GM12873 (cell line): ENCODE results near the gene CKB.

Experiments used
- CTCF ChIP-seq: IDR thresholded peaks from 2 replicates; pipeline ENCODE4 v1.5.1; 2012; ENCODE audit warnings: low read depth, mild to moderate bottlenecking, moderate library complexity, low read length, control low read depth; ENCODE audit not compliant: insufficient read depth; ENCODE audit errors: missing control alignments

The CKB gene

GRCh38 chr14:103522649-103523574 is at the start of gene CKB:
Gene CKB (minus strand): TSS chr14:103522830. CDS start chr14:103522493, 337 bp downstream.
- TF ChIP-seq CTCF, result no peak

- TF ChIP-seq CTCF, result no peak
Observed at GRCh38 chr14:103569408-103569807, 46.8 kb upstream of the CKB start.

GRCh38 chr14:103568952-103569351 is 46.3 kb upstream of the CKB start:
- no peak for TF ChIP-seq CTCF

- no peak for TF ChIP-seq CTCF
Observed at GRCh38 chr14:103563844-103564505, 41.3 kb upstream of the CKB start.

- TF ChIP-seq CTCF, result no peak
Observed at GRCh38 chr14:103563226-103563620, 40.6 kb upstream of the CKB start.

GRCh38 chr14:103562429-103563225 is 40.0 kb upstream of the CKB start, which contains the start of the genes BAG5 and COA8:
Gene BAG5 (minus strand): TSS chr14:103562657. CDS start chr14:103561164, 1,493 bp downstream.
Gene COA8 (plus strand): TSS chr14:103562960. CDS start chr14:103563002, 42 bp downstream.
- TF ChIP-seq CTCF, result no peak

- no peak for TF ChIP-seq CTCF
Observed at GRCh38 chr14:103562179-103562428, 39.5 kb upstream of the CKB start.
